ENCODE measurements around the gene ZNF584.

The ZNF584 gene

GRCh38 chr19:58450856-58451357, 42.5 kb downstream of the ZNF584 start:
- H3K36me3 ChIP-seq (replicated peaks), result no peaks in the 10 kb centered on the region; the same call in 1 of the 2 replicates
- H3K9me3 ChIP-seq, result peaks cover 16% of the 10 kb centered on the region
- DNase-seq (ENCODE audit: low spot score in 2 of 2), result no peak
- in situ Hi-C loops (cut with MboI; ENCODE audit: low sequenced_read_pairs), result no loop called here
- H3K4me1 ChIP-seq, result peaks cover 3% of the 10 kb centered on the region; the same call in 1 of the 2 replicates
- H3K4me3 ChIP-seq, result peak overlapping the region; percentile 81
- H3K27me3 ChIP-seq (ENCODE audit: low read depth), result no peaks in the 10 kb centered on the region

DNA sequence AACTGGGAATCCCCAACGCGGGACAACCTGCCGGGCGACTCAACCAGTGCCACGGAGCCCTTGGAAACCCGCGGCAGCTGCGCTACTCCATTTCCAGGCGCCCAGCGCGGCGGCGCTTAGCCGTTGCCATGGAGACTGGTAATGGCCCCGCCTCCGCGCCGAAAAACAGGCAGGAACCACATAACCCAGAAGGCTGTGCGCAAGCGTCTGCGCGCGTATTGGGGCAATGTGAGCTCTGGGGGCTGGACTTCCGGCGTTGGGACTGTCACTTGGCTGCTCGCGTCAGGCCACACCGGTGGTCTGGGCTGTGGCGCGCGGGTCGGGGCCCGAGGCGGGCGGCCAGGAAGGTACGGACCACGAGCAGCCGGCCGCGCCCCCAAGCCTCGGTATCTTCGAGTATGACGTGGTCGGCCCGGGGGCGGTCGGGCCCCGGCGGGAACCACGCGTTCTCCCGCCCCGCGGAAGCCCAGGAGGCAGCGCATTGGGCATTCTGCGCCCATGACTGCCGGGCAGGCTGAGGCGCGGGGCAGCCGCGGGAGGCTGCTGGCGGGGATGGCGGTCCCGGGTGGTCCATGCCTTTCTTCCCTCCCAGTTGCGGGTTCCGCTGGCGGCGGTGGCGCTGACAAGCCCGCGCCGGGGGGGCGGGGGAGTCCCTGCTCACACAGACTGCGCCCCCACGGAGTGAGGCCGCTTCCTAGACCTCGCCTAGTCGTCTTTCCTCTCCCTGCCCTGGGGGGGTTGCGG, 43.1 kb downstream of the ZNF584 start, which contains the start of gene ZNF324B:
ZNF324B (plus strand) TSS at position 265 of the 744 bp plus-strand sequence. CDS start 2,080 bp downstream, outside the sequence.
- peak; percentile 96 to 98 for DNase-seq (ENCODE audit: low spot score in 2 of 2)
- Histone ChIP-seq H3K36me3 (replicated peaks) (peaks cover 3% of the 10 kb centered on the region; the same call in 1 of the 2 replicates), H3K4me1 (peaks cover 3% of the 10 kb centered on the region; the same call in 1 of the 2 replicates), H3K27me3 (ENCODE audit: low read depth) (no peaks in the 10 kb centered on the region), H3K9me3 (peaks cover 16% of the 10 kb centered on the region), H3K4me3 (peak within 1 kb of the TSS; percentile 81)
- in situ Hi-C loops (cut with MboI; ENCODE audit: low sequenced_read_pairs), result no loop called here

GRCh38 chr19:58453743-58454142, 45.3 kb downstream of the ZNF584 start:
- no peaks in the 10 kb centered on the region for H3K27me3 ChIP-seq (ENCODE audit: low read depth)
- H3K4me1 ChIP-seq, result peaks cover 3% of the 10 kb centered on the region; the same call in 1 of the 2 replicates
- H3K36me3 ChIP-seq (replicated peaks), result peaks cover 3% of the 10 kb centered on the region; the same call in 1 of the 2 replicates
- DNase-seq (ENCODE audit: low spot score in 2 of 2), result no peak
- in situ Hi-C loops (cut with MboI; ENCODE audit: low sequenced_read_pairs), result no loop called here
- H3K4me3 ChIP-seq, result no peak overlapping the region
- peaks cover 3% of the 10 kb centered on the region for H3K9me3 ChIP-seq

DNA sequence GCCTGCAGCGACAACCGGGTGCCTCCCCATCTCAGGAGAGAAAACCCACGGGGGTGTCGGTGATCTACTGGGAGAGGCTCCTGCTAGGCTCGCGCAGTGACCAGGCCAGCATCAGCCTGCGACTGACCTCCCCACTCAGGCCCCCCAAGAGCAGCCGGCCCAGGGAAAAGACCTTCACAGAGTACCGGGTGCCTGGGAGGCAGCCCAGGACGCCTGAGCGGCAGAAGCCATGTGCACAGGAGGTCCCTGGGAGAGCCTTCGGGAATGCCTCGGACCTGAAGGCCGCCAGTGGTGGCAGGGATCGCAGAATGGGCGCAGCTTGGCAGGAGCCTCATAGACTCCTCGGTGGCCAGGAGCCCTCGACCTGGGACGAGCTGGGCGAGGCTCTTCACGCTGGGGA, 46.9 kb downstream of the ZNF584 start:
- no peak for DNase-seq (ENCODE audit: low spot score in 2 of 2)
- Histone ChIP-seq H3K36me3 (replicated peaks) (peaks cover 6% of the 10 kb centered on the region; the same call in 1 of the 2 replicates), H3K4me3 (no peak overlapping the region), H3K4me1 (peaks cover 3% of the 10 kb centered on the region; the same call in 1 of the 2 replicates), H3K27me3 (ENCODE audit: low read depth) (no peaks in the 10 kb centered on the region), H3K9me3 (no peaks in the 10 kb centered on the region; the same call in 1 of the 2 replicates)
- in situ Hi-C loops (cut with MboI; ENCODE audit: low sequenced_read_pairs), result no loop called here

- in situ Hi-C loops (cut with MboI; ENCODE audit: low sequenced_read_pairs), result no loop called here
- Histone ChIP-seq H3K27me3 (ENCODE audit: low read depth) (no peaks in the 10 kb centered on the region), H3K4me1 (peaks cover 7% of the 10 kb centered on the region)
Observed at GRCh38 chr19:58456111-58456510, 47.7 kb downstream of the ZNF584 start.

DNA sequence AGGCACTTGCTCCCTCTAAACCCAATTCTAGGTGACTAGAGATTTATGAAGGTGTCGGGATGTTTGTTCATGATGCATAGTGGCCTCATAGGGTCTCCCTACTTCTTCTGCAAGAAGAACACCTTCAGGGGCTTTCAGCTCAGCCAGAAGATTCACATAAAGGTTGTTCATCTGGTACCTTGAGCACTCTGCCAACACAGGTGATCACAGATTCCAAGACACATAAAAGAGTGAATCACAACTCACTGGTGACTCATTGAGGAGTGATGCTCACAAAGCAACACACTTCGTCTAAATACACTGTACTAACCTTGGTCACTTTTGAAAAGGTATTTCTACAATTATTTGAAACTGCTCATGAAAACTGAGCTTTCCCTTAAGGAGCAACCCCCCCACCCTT, 51.6 kb downstream of the ZNF584 start:
- Histone ChIP-seq H3K9me3 (no peaks in the 10 kb centered on the region; the same call in 1 of the 2 replicates), H3K36me3 (replicated peaks) (peaks cover 6% of the 10 kb centered on the region; the same call in 1 of the 2 replicates), H3K4me3 (no peak overlapping the region), H3K4me1 (peaks cover 13% of the 10 kb centered on the region), H3K27me3 (ENCODE audit: low read depth) (no peaks in the 10 kb centered on the region)
- in situ Hi-C loops (cut with MboI; ENCODE audit: low sequenced_read_pairs), result no loop called here
- DNase-seq (ENCODE audit: low spot score in 2 of 2), result no peak

More at GRCh38 chr19:58456111-58456510, 47.7 kb downstream of the ZNF584 start:
- DNase-seq (ENCODE audit: low spot score in 2 of 2), result no peak
- H3K36me3 ChIP-seq (replicated peaks), result peaks cover 6% of the 10 kb centered on the region; the same call in 1 of the 2 replicates
- no peaks in the 10 kb centered on the region; the same call in 1 of the 2 replicates for H3K9me3 ChIP-seq
- no peak overlapping the region for H3K4me3 ChIP-seq

GRCh38 chr19:58466089-58466759, 57.8 kb downstream of the ZNF584 start:
- Histone ChIP-seq H3K36me3 (replicated peaks) (no peaks in the 10 kb centered on the region; the same call in 1 of the 2 replicates), H3K27me3 (ENCODE audit: low read depth) (no peaks in the 10 kb centered on the region), H3K9me3 (no peaks in the 10 kb centered on the region), H3K4me1 (peaks cover 14% of the 10 kb centered on the region), H3K4me3 (peak overlapping the region; percentile 78)
- DNase-seq (ENCODE audit: low spot score in 2 of 2), result no peak
- in situ Hi-C loops (cut with MboI; ENCODE audit: low sequenced_read_pairs), result no loop called here

DNA sequence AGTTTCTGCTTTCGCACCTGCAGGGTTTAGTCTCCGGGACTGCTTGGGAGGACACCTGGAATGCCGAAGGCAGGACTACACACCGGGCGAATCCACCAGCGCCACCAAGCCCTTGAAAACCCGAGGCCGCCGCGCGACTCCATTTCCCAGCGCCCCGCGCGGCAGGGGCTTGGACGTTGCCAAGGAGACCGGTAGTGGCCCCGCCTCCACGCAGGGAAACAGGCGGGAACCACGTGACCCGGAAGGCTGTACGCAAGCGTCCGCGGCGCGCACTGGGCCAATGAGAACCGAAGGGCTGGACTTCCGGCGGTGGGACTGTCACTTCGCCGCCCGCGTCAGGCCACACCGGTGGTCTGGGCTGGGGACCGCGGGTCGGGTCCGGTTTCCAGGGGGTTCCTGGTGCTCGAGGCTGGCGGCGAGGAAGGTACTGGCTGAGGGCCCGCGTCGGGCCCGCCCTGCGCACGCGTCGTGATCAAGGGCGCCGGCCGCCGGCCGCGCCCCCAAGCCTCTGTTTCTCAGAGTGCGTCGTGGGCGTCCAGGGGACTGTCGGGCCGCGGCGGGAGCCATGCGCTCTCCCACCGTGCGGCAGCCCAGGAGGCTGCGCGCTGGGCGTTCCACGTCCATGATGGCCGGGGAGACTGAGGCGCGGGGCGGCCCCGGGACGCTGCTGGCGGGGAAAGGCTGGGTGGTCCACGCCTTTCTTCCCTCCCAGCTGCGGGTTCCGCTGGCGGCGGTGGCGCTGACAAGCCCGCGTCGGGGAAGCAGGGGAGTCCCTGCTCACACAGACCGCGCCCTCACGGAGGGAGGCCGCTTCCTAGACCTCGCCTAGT, 58.5 kb downstream of the ZNF584 start, which contains the start of gene ZNF324:
ZNF324 (plus strand) TSS at position 321 of the 830 bp plus-strand sequence. CDS start 2,106 bp downstream, outside the sequence.
- H3K9me3 ChIP-seq, result no peaks in the 10 kb centered on the region
- DNase-seq (ENCODE audit: low spot score in 2 of 2), result peak; percentile 95 to 99
- H3K4me1 ChIP-seq, result peaks cover 10% of the 10 kb centered on the region
- in situ Hi-C loops (cut with MboI; ENCODE audit: low sequenced_read_pairs), result no loop called here
- H3K36me3 ChIP-seq (replicated peaks), result peaks cover 5% of the 10 kb centered on the region
- peak within 1 kb of the TSS; percentile 78 for H3K4me3 ChIP-seq
- no peaks in the 10 kb centered on the region for H3K27me3 ChIP-seq (ENCODE audit: low read depth)

Measured in HAP-1 (cell line).